Endothelial cell of umbilical vein (primary cell): ENCODE results near the gene BABAM2. TPM values are rescaled to one million over a fixed set of nuclear protein-coding genes. Genes with fewer than 3 reads are reported as not detected.

Source experiments
- BruUV-seq: library from RNA; stranded (reverse); fragments of 400-500 nt; replicated peaks from 2 replicates; lab custom pipeline; 2021; lab: Mats Ljungman, UMichigan
- CTCF ChIA-PET: fragments of 300-600, 350-600 bp; sonication (Branson Sonifier 250); formaldehyde crosslinking; loops from one replicate; lab custom pipeline; 2021; ENCODE audit warnings: antibody characterized with exemption, inconsistent platforms; lab: Charles Lee
- POLR2A ChIA-PET: fragments of 300-600, 350-600 bp; sonication (Branson Sonifier 250); formaldehyde crosslinking; loops from one replicate; lab custom pipeline; 2021; ENCODE audit warnings: antibody characterized with exemption, inconsistent platforms; lab: Charles Lee
- DNase-seq: peaks from one replicate; pipeline ENCODE4 v3.0.0-alpha.2; 2011; ENCODE audit warnings: low read depth, low spot score
- FAIRE-seq: peaks from 2 replicates; lab custom pipeline; 2011; peaks lifted over from hg19 to GRCh38; lab: Jason Lieb, UNC
- H2AFZ ChIP-seq: 2 replicates; pipeline ENCODE4 v1.6.0; 2012; ENCODE audit warnings: low read depth, low read length, control low read depth, inconsistent platforms
- H3K27ac ChIP-seq: 2 replicates; pipeline ENCODE4 v1.5.1; 2011; ENCODE audit warnings: low read depth, mild to moderate bottlenecking, control low read depth, low read length, moderate library complexity; ENCODE audit not compliant: insufficient read depth
- H3K27me3 ChIP-seq, 2 experiments: 2 replicates each; pipeline versions ENCODE4 v1.6.0 to v1.6.1; 2011; ENCODE audit warnings: low read length in 2 of 2, mixed read lengths in 1 of 2; ENCODE audit not compliant: control insufficient read depth in 2 of 2, insufficient read depth in 2 of 2
- H3K36me3 ChIP-seq, 2 experiments: 2 replicates in 1 of 2; 3 replicates in 1 of 2; pipeline ENCODE4 v1.5.1; 2011; ENCODE audit warnings: low read length in 2 of 2, mild to moderate bottlenecking in 1 of 2, moderate library complexity in 1 of 2; ENCODE audit not compliant: control insufficient read depth in 2 of 2, insufficient read depth in 2 of 2; ENCODE audit errors: extremely low read depth in 1 of 2
- H3K4me1 ChIP-seq: 3 replicates; pipeline ENCODE4 v1.5.1; 2011; ENCODE audit warnings: mild to moderate bottlenecking, low read length; ENCODE audit not compliant: control insufficient read depth, insufficient read depth; ENCODE audit errors: extremely low read depth
- H3K4me2 ChIP-seq: 2 replicates; pipeline ENCODE4 v1.6.1; 2011; ENCODE audit warnings: low read length, control low read depth, mixed read lengths; ENCODE audit not compliant: insufficient read depth
- H3K4me3 ChIP-seq, 3 experiments: fragments of 200-600 bp in 1 of 3; sonication (generic), shearing (Covaris generic) in 1 of 3; replicated peaks in 1 of 3; 2 replicates each; pipeline ENCODE4 v1.5.1; 2011 to 2016; ENCODE audit warnings: control low read depth in 3 of 3, low read length in 3 of 3, mild to moderate bottlenecking in 2 of 3, inconsistent platforms in 1 of 3, low read depth in 1 of 3, moderate library complexity in 1 of 3; ENCODE audit not compliant: insufficient read depth in 1 of 3
- H3K79me2 ChIP-seq: 2 replicates; pipeline ENCODE4 v1.6.0; 2012; ENCODE audit warnings: low read length, inconsistent platforms; ENCODE audit not compliant: control insufficient read depth, insufficient read depth
- H3K9ac ChIP-seq: replicated peaks from 2 replicates; pipeline ENCODE3; 2011; ENCODE audit warnings: low read length, control low read depth; ENCODE audit not compliant: insufficient read depth; ENCODE audit errors: extremely low read depth
- H3K9me1 ChIP-seq: replicated peaks from 3 replicates; pipeline ENCODE4 v1.6.0; 2011; ENCODE audit warnings: mild to moderate bottlenecking, low read length; ENCODE audit not compliant: control insufficient read depth, insufficient read depth; ENCODE audit errors: extremely low read depth
- H3K9me3 ChIP-seq: replicated peaks from 2 replicates; pipeline ENCODE4 v1.5.1; 2012; ENCODE audit warnings: low read length, inconsistent platforms; ENCODE audit not compliant: control insufficient read depth, insufficient read depth
- H4K20me1 ChIP-seq: replicated peaks from 2 replicates; pipeline ENCODE3; 2011; ENCODE audit warnings: mild to moderate bottlenecking, low read length; ENCODE audit not compliant: control insufficient read depth, insufficient read depth; ENCODE audit errors: extremely low read depth
- CTCF ChIP-seq, 2 donors: IDR thresholded peaks; 1 replicate in 1 of 2; 2 replicates in 1 of 2; pipeline ENCODE4 v1.5.1; 2011; ENCODE audit warnings: low read length in 2 of 2, mild to moderate bottlenecking in 2 of 2, moderate library complexity in 2 of 2, control low read depth in 1 of 2, inconsistent platforms in 1 of 2, low read depth in 1 of 2; ENCODE audit not compliant: insufficient read depth in 1 of 2; ENCODE audit errors: extremely low read depth in 1 of 2
- EZH2 ChIP-seq: IDR thresholded peaks from 2 replicates; pipeline ENCODE4 v1.6.1; 2012; ENCODE audit warnings: borderline replicate concordance, low read depth, mild to moderate bottlenecking, moderate library complexity, low read length, inconsistent platforms; ENCODE audit not compliant: severe bottlenecking
- GATA2 ChIP-seq: IDR thresholded peaks from 2 replicates; pipeline ENCODE4 v1.7.0; 2011; ENCODE audit warnings: low read depth, mild to moderate bottlenecking, moderate library complexity, mixed read lengths, low read length; ENCODE audit not compliant: insufficient read length, insufficient read depth
- JUN ChIP-seq: IDR thresholded peaks from 2 replicates; pipeline ENCODE4 v1.6.1; 2011; ENCODE audit warnings: borderline replicate concordance, low read depth; ENCODE audit not compliant: insufficient read length, insufficient read depth
- MAX ChIP-seq: IDR thresholded peaks from 2 replicates; pipeline ENCODE4 v1.6.1; 2011; ENCODE audit not compliant: insufficient read depth, insufficient read length
- POLR2A ChIP-seq: IDR thresholded peaks from 2 replicates; pipeline ENCODE4 v1.6.1; 2012; ENCODE audit warnings: low read depth, mild to moderate bottlenecking, control low read depth, low read length
- POLR2AphosphoS5 ChIP-seq: IDR thresholded peaks from 2 replicates; pipeline ENCODE4 v1.6.1; 2012; ENCODE audit warnings: low read depth, mild to moderate bottlenecking, control low read depth, low read length, moderate library complexity; ENCODE audit not compliant: insufficient read depth
- dilution Hi-C: fragments of 300-500 bp; cut with MboI; formaldehyde crosslinking; loops from one replicate; pipeline ENCODE4 v1.15.0; 2019; ENCODE audit warnings: low sequenced_read_pairs; ENCODE audit not compliant: extremely low pct_ligation_motif_present
- intact Hi-C: fragments of 100-400 bp; cut with micrococcal nuclease; formaldehyde crosslinking; loops from one replicate; pipeline ENCODE4 v1.10.0; 2022
- polyA plus RNA-seq, 4 experiments: library from polyadenylated mRNA; depleted of rRNA in 3 of 4; stranded (reverse) in 3 of 4; unstranded in 1 of 4; fragments of >200 nt; gene quantifications; 2 replicates each; pipeline versions ENCODE4 v1.2.1 to v1.2.3, GENCODE V29; 2011 to 2012; ENCODE audit warnings: missing spikeins in 1 of 4
- total RNA-seq: library from RNA; stranded (reverse); gene quantifications from 2 replicates; pipeline ENCODE4 v1.2.3, GENCODE V29; 2021

Gene BABAM2
- total and polyA plus RNA-seq, 2 donors (not counting 3 experiments of a cell fraction or from before 2014, with no cell fraction given), result 19.9 to 27.6 TPM

GRCh38 chr2:28153851-28154250 lies 263.3 kb downstream of the BABAM2 start:
- ChIA-PET CTCF (interaction anchor here (0.8 to 1.5 kb wide), 3 partner anchors 9 to 398 kb away, joined by 3 to 5 read pairs (median 3); no protein-coding TSS in a partner anchor), POLR2A (interaction anchor here (0.5 kb wide), 1 partner anchor 88 kb away, joined by 3 read pairs; no protein-coding TSS in a partner anchor)
- dilution Hi-C loops, result no loop called here

More at GRCh38 chr2:28153851-28154250, 263.3 kb downstream of the BABAM2 start:
- intact Hi-C loops, result loop anchor here (10.0 kb wide), 2 partner anchors 301 to 1249 kb away; no protein-coding TSS in a partner anchor
- no peaks in the 10 kb centered on the region for H3K9me3 ChIP-seq
- DNase-seq (no peak), FAIRE-seq (no peak)
- no peak overlapping the region for H3K27ac ChIP-seq
- no peaks in the 10 kb centered on the region for H3K9me1 ChIP-seq
- no TSS peak for BruUV-seq
- H4K20me1 ChIP-seq, result no peaks in the 10 kb centered on the region
- no peak overlapping the region for H3K4me3 ChIP-seq
- no peak overlapping the region for H3K4me2 ChIP-seq
- H3K36me3 ChIP-seq, result no peaks in the 10 kb centered on the region
- TF ChIP-seq GATA2 (no peak), JUN (no peak), EZH2 (no peak), POLR2A (no peak), POLR2AphosphoS5 (no peak), CTCF (IDR thresholded peaks at IDR 0.05; ENCODE audit: extremely low read depth in 1 of 2, insufficient read depth in 1 of 2, low read depth in 1 of 2, low read length in 2 of 2) (no peak), MAX (no peak)
- no peak overlapping the region for H2AFZ ChIP-seq
- H3K79me2 ChIP-seq, result no peaks in the 10 kb centered on the region
- no peaks in the 10 kb centered on the region for H3K4me1 ChIP-seq
- no peaks in the 10 kb centered on the region for H3K27me3 ChIP-seq
- no peak overlapping the region for H3K9ac ChIP-seq
